ENCODE data around the gene MEGF8. TPM values are rescaled to one million over a fixed set of nuclear protein-coding genes. Genes with fewer than 3 reads are reported as not detected.

Gene MEGF8
- total and polyA plus RNA-seq, 4 donors, result 6.0 to 21.7 (median 11.1) TPM

- H3K4me1 ChIP-seq (ENCODE audit: control insufficient read depth in 5 of 5, insufficient read depth in 5 of 5, low read length in 5 of 5), result peaks cover 16 to 25% (median 19%) of the 10 kb centered on the region in 5 donors
- DNase-seq, result no peak
- no peaks in the 10 kb centered on the region for H3K9me3 ChIP-seq (ENCODE audit: control insufficient read depth in 4 of 4, insufficient read depth in 3 of 4, low read length in 3 of 4)
- H3K4me3 ChIP-seq, result no peak overlapping the region
- ATAC-seq (ENCODE audit: insufficient read depth, low FRiP score), result no peak
- no peak for TF ChIP-seq CTCF (IDR thresholded peaks at IDR 0.05; ENCODE audit: control extremely low read depth, extremely low read depth)
- H3K27me3 ChIP-seq (ENCODE audit: control insufficient read depth in 3 of 3, insufficient read depth in 3 of 3, low read length in 2 of 3), result no peaks in the 10 kb centered on the region
- no peak overlapping the region for H3K27ac ChIP-seq (ENCODE audit: low read depth in 1 of 2, low read length in 1 of 2)
- no peak overlapping the region for H3K9ac ChIP-seq (ENCODE audit: insufficient read depth in 1 of 2, low read length in 2 of 2)
- H3K36me3 ChIP-seq (ENCODE audit: control insufficient read depth in 4 of 4, insufficient read depth in 4 of 4, low read length in 4 of 4), result peaks cover 10 to 60% (median 32%) of the 10 kb centered on the region in 4 donors
- 91 to 95% methylated on average over 10 of the region's 10 CpGs for WGBS, 2 donors
Measured at GRCh38 chr19:42287827-42288107, 37.7 kb upstream of the MEGF8 start.

GRCh38 chr19:42288387-42288786 lies 37.0 kb upstream of the MEGF8 start:
- H3K9me3 ChIP-seq (ENCODE audit: control insufficient read depth in 4 of 4, insufficient read depth in 3 of 4, low read length in 3 of 4), result no peaks in the 10 kb centered on the region
- H3K36me3 ChIP-seq (ENCODE audit: control insufficient read depth in 4 of 4, insufficient read depth in 4 of 4, low read length in 4 of 4), result peaks cover 10 to 66% (median 32%) of the 10 kb centered on the region in 4 donors
- ATAC-seq (ENCODE audit: insufficient read depth, low FRiP score), result no peak
- H3K27ac ChIP-seq (ENCODE audit: low read depth in 1 of 2, low read length in 1 of 2), result no peak overlapping the region
- H3K27me3 ChIP-seq (ENCODE audit: control insufficient read depth in 3 of 3, insufficient read depth in 3 of 3, low read length in 2 of 3), result no peaks in the 10 kb centered on the region
- H3K4me3 ChIP-seq, result no peak overlapping the region
- no peak overlapping the region for H3K9ac ChIP-seq (ENCODE audit: insufficient read depth in 1 of 2, low read length in 2 of 2)
- no peak for DNase-seq
- TF ChIP-seq CTCF (IDR thresholded peaks at IDR 0.05; ENCODE audit: control extremely low read depth, extremely low read depth), result no peak
- 57 to 78% methylated on average over 4 of the region's 4 CpGs for WGBS, 2 donors
- peaks cover 12 to 20% (median 16%) of the 10 kb centered on the region in 5 donors for H3K4me1 ChIP-seq (ENCODE audit: control insufficient read depth in 5 of 5, insufficient read depth in 5 of 5, low read length in 5 of 5)

GRCh38 chr19:42288881-42289555 lies 36.4 kb upstream of the MEGF8 start:
- ATAC-seq (ENCODE audit: insufficient read depth, low FRiP score) (no peak), DNase-seq (no peak)
- H3K9ac ChIP-seq (ENCODE audit: insufficient read depth in 1 of 2, low read length in 2 of 2), result no peak overlapping the region
- no peak overlapping the region for H3K27ac ChIP-seq (ENCODE audit: low read depth in 1 of 2, low read length in 1 of 2)
- H3K4me3 ChIP-seq, result no peak overlapping the region
- peaks cover 11 to 19% (median 16%) of the 10 kb centered on the region in 5 donors for H3K4me1 ChIP-seq (ENCODE audit: control insufficient read depth in 5 of 5, insufficient read depth in 5 of 5, low read length in 5 of 5)
- H3K36me3 ChIP-seq (ENCODE audit: control insufficient read depth in 4 of 4, insufficient read depth in 4 of 4, low read length in 4 of 4), result peaks cover 12 to 72% (median 32%) of the 10 kb centered on the region in 4 donors
- TF ChIP-seq CTCF (IDR thresholded peaks at IDR 0.05; ENCODE audit: control extremely low read depth, extremely low read depth), result no peak
- no peaks in the 10 kb centered on the region for H3K27me3 ChIP-seq (ENCODE audit: control insufficient read depth in 3 of 3, insufficient read depth in 3 of 3, low read length in 2 of 3)
- H3K9me3 ChIP-seq (ENCODE audit: control insufficient read depth in 4 of 4, insufficient read depth in 3 of 4, low read length in 3 of 4), result no peaks in the 10 kb centered on the region
- 92 to 95% methylated on average over 22 of the region's 22 CpGs for WGBS, 2 donors

Measured in lung (tissue), 12 donors.